Right atrium auricular region (tissue), 2 donors: Measurements from ENCODE around the gene TXNRD2. TPM values are rescaled to one million over a fixed set of nuclear protein-coding genes. Genes with fewer than 3 reads are reported as not detected.

Experiments used
- DNase-seq: peaks from one replicate; pipeline ENCODE4 v3.0.0-alpha.2; 2019; ENCODE audit warnings: low spot score
- H3K27ac ChIP-seq, 2 donors: fragments of 200-600 bp; sonication (generic); 1 replicate in 1 of 2; 2 replicates in 1 of 2; pipeline ENCODE4 v1.5.1; 2016 to 2019
- H3K27me3 ChIP-seq, 2 donors: fragments of 200-600 bp; sonication (generic); one replicate each; pipeline versions ENCODE4 v1.5.1 to v1.6.0; 2017 to 2019
- H3K36me3 ChIP-seq: fragments of 200-600 bp; sonication (generic); one replicate; pipeline ENCODE4 v1.5.1; 2016
- H3K4me1 ChIP-seq, 2 donors: fragments of 200-600 bp; sonication (generic); one replicate each; pipeline versions ENCODE4 v1.5.1 to v1.6.0; 2017 to 2019
- H3K4me3 ChIP-seq, 2 donors: fragments of 200-600 bp; sonication (generic); 1 replicate in 1 of 2; 2 replicates in 1 of 2; pipeline ENCODE4 v1.5.1; 2017 to 2019; ENCODE audit warnings: mild to moderate bottlenecking in 1 of 2, moderate library complexity in 1 of 2
- H3K9me3 ChIP-seq, 2 donors: fragments of 200-600 bp; sonication (generic); one replicate each; pipeline ENCODE4 v1.5.1; 2019
- total RNA-seq, 2 donors: library from RNA; depleted of rRNA; stranded (reverse); fragments of >200 nt; gene quantifications; one replicate each; pipeline ENCODE4 v1.1.0, GENCODE V29; 2016
- TF ChIP-seq, protein P1 (sequence below), 2 donors: fragments of 200-600 bp; sonication (generic); IDR thresholded peaks; one replicate each; pipeline ENCODE4 v1.5.1; 2019; ENCODE audit warnings: antibody characterized with exemption in 2 of 2

The TXNRD2 gene
- total RNA-seq, 2 donors from 2014 or later: 16.2 to 18.4 TPM

DNA sequence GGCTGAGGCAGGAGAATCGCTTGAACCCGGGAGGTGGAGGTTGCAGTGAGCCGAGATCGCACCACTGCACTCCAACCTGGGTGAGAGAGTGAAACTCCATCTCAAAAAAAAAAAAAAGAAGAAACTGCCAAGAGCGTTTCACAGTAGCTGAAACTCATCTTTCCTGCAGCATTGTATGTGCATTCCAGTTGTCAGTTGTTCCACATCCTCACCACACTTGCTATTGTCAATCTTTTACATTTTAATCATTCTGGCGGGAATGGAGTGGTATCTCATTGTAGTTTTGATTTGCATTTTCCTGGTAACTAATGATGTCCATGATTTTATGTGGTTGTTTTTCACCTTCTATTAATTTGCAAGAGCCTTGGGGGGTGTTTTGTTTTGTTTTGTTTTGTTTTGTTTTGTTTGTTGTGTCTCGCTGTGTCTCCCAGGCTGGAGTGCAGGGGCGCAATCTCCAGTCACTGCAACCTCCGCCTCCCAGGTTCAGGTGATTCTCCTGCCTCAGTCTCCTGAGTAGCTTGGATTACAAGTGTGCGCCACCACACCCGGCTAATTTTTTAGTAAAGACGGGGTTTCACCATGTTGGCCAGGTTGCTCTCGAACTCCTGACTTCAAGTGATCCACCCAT, 78.9 kb downstream of the TXNRD2 start:
- no peaks in the 10 kb centered on the region for H3K27me3 ChIP-seq
- TF ChIP-seq, protein P1, sequence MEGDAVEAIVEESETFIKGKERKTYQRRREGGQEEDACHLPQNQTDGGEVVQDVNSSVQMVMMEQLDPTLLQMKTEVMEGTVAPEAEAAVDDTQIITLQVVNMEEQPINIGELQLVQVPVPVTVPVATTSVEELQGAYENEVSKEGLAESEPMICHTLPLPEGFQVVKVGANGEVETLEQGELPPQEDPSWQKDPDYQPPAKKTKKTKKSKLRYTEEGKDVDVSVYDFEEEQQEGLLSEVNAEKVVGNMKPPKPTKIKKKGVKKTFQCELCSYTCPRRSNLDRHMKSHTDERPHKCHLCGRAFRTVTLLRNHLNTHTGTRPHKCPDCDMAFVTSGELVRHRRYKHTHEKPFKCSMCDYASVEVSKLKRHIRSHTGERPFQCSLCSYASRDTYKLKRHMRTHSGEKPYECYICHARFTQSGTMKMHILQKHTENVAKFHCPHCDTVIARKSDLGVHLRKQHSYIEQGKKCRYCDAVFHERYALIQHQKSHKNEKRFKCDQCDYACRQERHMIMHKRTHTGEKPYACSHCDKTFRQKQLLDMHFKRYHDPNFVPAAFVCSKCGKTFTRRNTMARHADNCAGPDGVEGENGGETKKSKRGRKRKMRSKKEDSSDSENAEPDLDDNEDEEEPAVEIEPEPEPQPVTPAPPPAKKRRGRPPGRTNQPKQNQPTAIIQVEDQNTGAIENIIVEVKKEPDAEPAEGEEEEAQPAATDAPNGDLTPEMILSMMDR (IDR thresholded peaks at IDR 0.05): no peak
- no peaks in the 10 kb centered on the region for H3K36me3 ChIP-seq
- H3K4me3 ChIP-seq: no peak overlapping the region
- no peaks in the 10 kb centered on the region for H3K9me3 ChIP-seq
- no peak overlapping the region for H3K27ac ChIP-seq
- no peak for DNase-seq
- no peaks in the 10 kb centered on the region for H3K4me1 ChIP-seq

DNA sequence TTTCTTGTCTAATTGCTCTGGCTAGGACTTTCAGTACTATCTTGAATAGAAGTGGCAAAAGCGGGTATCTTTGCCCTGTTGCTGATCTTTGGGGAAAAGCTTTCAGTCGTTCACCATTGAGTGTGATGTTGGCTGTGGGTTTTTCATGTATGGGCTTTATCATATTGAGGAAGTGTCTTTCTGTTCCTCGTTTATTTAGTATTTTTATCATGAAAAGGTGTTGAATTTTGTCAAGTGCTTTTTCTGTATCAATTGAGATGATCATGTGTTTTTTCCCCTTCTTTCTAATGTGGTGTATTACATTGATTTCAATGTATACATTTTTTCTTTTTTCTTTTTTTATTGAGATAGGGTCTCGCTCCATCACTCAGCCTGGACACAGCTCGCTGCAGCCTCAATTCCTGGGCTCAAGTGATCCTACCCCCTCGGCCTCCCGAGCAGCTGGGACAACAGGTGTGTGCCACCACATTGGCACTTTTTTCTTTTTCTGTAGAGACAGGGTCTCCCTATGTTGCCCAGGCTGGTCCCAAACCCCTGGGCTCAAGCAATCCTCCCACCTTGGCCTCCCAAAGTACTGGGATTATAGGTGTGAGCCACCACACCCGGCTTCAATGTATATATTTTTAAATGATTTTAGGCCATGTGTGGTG, 81.6 kb downstream of the TXNRD2 start:
- TF ChIP-seq, protein P1 (IDR thresholded peaks at IDR 0.05): no peak
- Histone ChIP-seq H3K27me3 (no peaks in the 10 kb centered on the region), H3K27ac (no peak overlapping the region), H3K9me3 (no peaks in the 10 kb centered on the region), H3K4me3 (no peak overlapping the region), H3K4me1 (peaks cover 0 to 14% of the 10 kb centered on the region in 2 donors), H3K36me3 (no peaks in the 10 kb centered on the region)
- no peak for DNase-seq

DNA sequence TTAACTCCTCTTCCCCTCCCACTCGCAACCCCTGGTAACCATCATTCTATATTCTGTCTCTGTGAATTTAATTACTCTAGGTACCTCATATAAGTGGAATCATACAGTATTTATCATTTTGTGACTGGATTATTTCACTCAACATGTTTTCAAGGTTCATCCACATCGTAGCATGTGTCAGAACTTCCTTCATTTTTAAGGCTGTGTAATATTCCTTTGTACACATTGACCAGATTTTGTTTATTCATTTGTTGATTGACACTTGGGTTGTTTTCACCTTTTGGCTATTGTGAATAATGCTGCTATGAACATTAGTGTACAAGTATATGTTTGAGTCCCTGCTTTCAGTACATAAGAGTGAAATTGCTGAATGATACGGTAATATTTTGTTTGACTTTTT, 84.2 kb downstream of the TXNRD2 start:
- no peaks in the 10 kb centered on the region for H3K27me3 ChIP-seq

DNA sequence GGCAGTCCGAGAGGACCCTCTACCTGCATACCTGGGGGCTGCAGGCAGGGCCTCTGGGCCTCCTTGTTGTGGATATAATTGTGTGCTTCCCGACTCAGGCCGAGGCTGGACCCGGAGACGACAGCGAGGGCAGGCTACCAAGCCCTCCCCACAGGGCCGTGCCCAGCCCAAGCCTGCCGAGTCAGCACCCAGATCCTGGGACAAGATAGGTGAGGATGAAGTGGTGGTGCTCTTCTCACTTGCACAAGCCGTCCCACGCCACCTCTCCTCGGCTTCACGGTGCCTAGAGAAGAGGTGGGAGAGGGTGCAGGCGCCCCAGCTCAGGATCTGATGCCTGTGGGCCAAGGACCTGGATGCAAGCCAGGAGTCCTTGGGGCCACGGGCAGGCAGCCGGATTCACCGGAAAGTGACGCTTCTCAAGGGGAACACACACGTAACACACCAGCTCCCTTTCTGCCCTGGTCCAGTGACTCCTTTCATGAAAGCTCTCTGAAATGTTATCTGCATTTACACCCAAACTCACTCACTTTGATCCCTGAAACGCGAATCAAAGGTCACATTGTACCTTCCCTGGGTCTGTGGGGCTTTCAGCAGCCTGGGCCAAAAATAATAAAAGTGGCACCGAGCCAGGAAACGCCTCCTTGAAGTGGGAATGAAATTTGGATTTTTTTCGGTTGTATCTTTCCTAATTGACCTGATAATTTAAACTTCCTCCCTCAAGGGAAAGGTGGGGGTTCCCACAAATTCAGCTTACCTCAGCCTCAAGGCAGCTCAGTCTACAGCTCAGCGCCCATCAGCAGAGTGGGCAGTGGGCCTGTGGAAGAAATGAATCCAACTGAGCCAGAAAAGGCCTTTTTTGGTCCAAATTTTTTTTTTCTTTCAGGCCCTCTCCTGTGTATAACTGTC, 85.9 kb downstream of the TXNRD2 start:
- Histone ChIP-seq H3K4me1 (peaks cover 0 to 34% of the 10 kb centered on the region in 2 donors), H3K4me3 (peak overlapping the region; percentile 69 to 86), H3K27ac (peak overlapping the region; percentile 91 to 98), H3K27me3 (no peaks in the 10 kb centered on the region), H3K36me3 (peaks cover 13% of the 10 kb centered on the region), H3K9me3 (no peaks in the 10 kb centered on the region)
- TF ChIP-seq, protein P1 (IDR thresholded peaks at IDR 0.05): no peak
- peak; percentile 82 for DNase-seq

More for the DNA sequence above, 84.2 kb downstream of the TXNRD2 start:
- Histone ChIP-seq H3K4me1 (peaks cover 0 to 32% of the 10 kb centered on the region in 2 donors), H3K9me3 (no peaks in the 10 kb centered on the region), H3K4me3 (no peak overlapping the region), H3K27ac (no peak overlapping the region), H3K36me3 (no peaks in the 10 kb centered on the region)
- TF ChIP-seq, protein P1 (IDR thresholded peaks at IDR 0.05): no peak
- no peak for DNase-seq

DNA sequence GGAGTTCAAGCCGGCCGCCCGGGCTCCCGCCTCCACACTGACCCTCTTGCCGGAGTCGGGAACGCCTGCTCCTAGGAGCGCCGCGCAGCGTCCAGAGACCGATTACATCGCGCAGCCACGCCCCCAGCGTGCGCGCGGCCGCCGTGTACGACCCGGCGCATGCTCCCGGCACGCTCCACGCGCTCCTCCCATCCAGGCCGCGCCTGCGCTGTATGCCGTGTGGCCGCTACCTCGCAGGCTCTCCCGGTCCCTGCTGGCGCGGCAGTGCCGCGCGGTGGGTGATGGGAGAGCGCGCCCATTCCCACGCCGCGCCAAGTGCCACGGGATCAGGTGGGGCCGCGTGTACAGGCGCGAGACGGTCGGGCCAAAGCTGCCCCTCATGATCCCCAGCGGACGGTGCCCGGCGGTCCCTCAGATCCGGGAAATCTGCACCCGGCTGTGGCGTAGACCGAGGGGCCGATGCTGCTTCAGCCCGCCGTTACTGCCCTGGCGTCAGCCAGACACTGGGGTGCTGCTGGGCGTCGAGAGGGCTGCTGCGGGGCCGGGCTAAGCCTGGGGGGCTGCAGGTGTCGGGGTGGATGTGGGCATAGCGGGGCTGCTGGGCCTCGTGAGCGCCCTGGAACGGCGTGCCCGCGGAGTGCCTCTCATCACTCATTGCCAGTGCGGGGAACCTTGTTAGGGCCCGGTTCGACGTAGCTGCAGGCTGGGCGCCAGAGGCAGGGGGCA, 86.7 kb downstream of the TXNRD2 start, which contains the start of the genes GNB1L and RTL10:
GNB1L (minus strand) TSS at position 97 of the 726 bp plus-strand sequence. CDS start 33,519 bp downstream, outside the sequence.
RTL10 (minus strand) TSS at position 97 of the 726 bp plus-strand sequence. CDS start 2,613 bp downstream, outside the sequence.
- peaks cover 0 to 34% of the 10 kb centered on the region in 2 donors for H3K4me1 ChIP-seq
- DNase-seq: peak; percentile 95
- peak within 1 kb of the TSS; percentile 91 to 98 for H3K27ac ChIP-seq
- no peaks in the 10 kb centered on the region for H3K9me3 ChIP-seq
- peaks cover 17% of the 10 kb centered on the region for H3K36me3 ChIP-seq
- TF ChIP-seq, protein P1 (IDR thresholded peaks at IDR 0.05): peak in 1 of 2 donors; percentile 31
- peak within 1 kb of the TSS; percentile 69 to 86 for H3K4me3 ChIP-seq
- no peaks in the 10 kb centered on the region for H3K27me3 ChIP-seq
